OCI-LY3 (cell line): ENCODE measurements around the gene AOX1.
"Not testable (repeated sequence)": the region's sequence is repeated elsewhere in the genome, so short reads cannot be mapped to it uniquely, and the experiment has no call there.

ENCODE experiments used
- H2AFZ ChIP-seq: fragments of 200-600, 300-600 bp; shearing (Covaris generic); 2 replicates; pipeline ENCODE4 v1.6.0; 2014; ENCODE audit warnings: antibody characterized with exemption, low read depth, low read length
- H3K27ac ChIP-seq: fragments of 200-600, 300-600 bp; sonication (generic); 2 replicates; pipeline ENCODE4 v1.5.1; 2014; ENCODE audit warnings: mild to moderate bottlenecking, low read length, moderate library complexity, mixed read lengths
- H3K27me3 ChIP-seq: fragments of 200-600, 300-600 bp; sonication (generic); 2 replicates; pipeline ENCODE4 v1.6.1; 2014; ENCODE audit warnings: low read depth, low read length, mixed read lengths
- H3K36me3 ChIP-seq: fragments of 200-600, 300-600 bp; sonication (generic); replicated peaks from 2 replicates; pipeline ENCODE3; 2014; ENCODE audit warnings: low read depth, low read length, mixed read lengths
- H3K4me1 ChIP-seq: fragments of 300-600, 200-600 bp; sonication (generic); 2 replicates; pipeline ENCODE4 v1.6.1; 2014; ENCODE audit warnings: low read length, mixed read lengths
- H3K4me2 ChIP-seq: fragments of 200-600, 300-600 bp; sonication (generic); 2 replicates; pipeline ENCODE4 v1.6.1; 2014; ENCODE audit warnings: low read length, mixed read lengths
- H3K4me3 ChIP-seq: fragments of 300-600, 200-600 bp; sonication (generic); 2 replicates; pipeline ENCODE4 v1.5.1; 2014; ENCODE audit warnings: antibody characterized with exemption, mild to moderate bottlenecking, low read length, moderate library complexity
- H3K79me2 ChIP-seq: fragments of 300-600, 200-600 bp; shearing (Covaris generic); 2 replicates; pipeline ENCODE4 v1.6.1; 2014; ENCODE audit warnings: mild to moderate bottlenecking, low read length, mixed read lengths
- H3K9ac ChIP-seq: fragments of 300-600, 200-600 bp; shearing (Covaris generic); 2 replicates; pipeline ENCODE4 v1.6.0; 2014; ENCODE audit warnings: mild to moderate bottlenecking, low read length, moderate library complexity
- H3K9me3 ChIP-seq: fragments of 200-600, 300-600 bp; shearing (Covaris generic); 2 replicates; pipeline ENCODE4 v1.6.1; 2014; ENCODE audit warnings: low read length, mixed read lengths; ENCODE audit not compliant: insufficient read depth
- H4K20me1 ChIP-seq: fragments of 200-600, 300-600 bp; sonication (generic); 2 replicates; pipeline ENCODE4 v1.6.1; 2016; ENCODE audit warnings: low read length, mixed read lengths; ENCODE audit not compliant: insufficient read depth
- CTCF ChIP-seq: fragments of 200-600, 300-600 bp; sonication (generic); IDR thresholded peaks from 2 replicates; pipeline ENCODE4 v1.5.1; 2014; ENCODE audit warnings: antibody characterized with exemption, low read length, low read depth
- EZH2phosphoT487 ChIP-seq: fragments of 200-600 bp; shearing (Covaris generic); IDR thresholded peaks from 2 replicates; pipeline ENCODE4 v1.6.1; 2018; ENCODE audit warnings: antibody characterized with exemption, mixed run types, low read depth

AOX1 gene

GRCh38 chr2:200608341-200609027 lies 22.7 kb downstream of the AOX1 start:
- no peak for TF ChIP-seq EZH2phosphoT487
- TF ChIP-seq CTCF, result no peak
- H3K9ac ChIP-seq, result no peak overlapping the region
- no peaks in the 10 kb centered on the region for H3K9me3 ChIP-seq
- H3K4me2 ChIP-seq, result no peak overlapping the region
- H3K27ac ChIP-seq, result no peak overlapping the region
- no peak overlapping the region for H3K4me3 ChIP-seq
- no peaks in the 10 kb centered on the region for H3K79me2 ChIP-seq
- no peaks in the 10 kb centered on the region for H3K36me3 ChIP-seq
- no peaks in the 10 kb centered on the region for H4K20me1 ChIP-seq
- H3K4me1 ChIP-seq, result peaks cover 15% of the 10 kb centered on the region
- H2AFZ ChIP-seq, result no peak overlapping the region
- H3K27me3 ChIP-seq, result peaks cover 14% of the 10 kb centered on the region

GRCh38 chr2:200609028-200609614 lies 23.3 kb downstream of the AOX1 start:
- Histone ChIP-seq H3K27me3 (peaks cover 14% of the 10 kb centered on the region), H3K9me3 (no peaks in the 10 kb centered on the region), H3K9ac (no peak overlapping the region), H3K4me2 (no peak overlapping the region), H3K36me3 (no peaks in the 10 kb centered on the region), H3K27ac (no peak overlapping the region), H3K4me3 (no peak overlapping the region), H2AFZ (no peak overlapping the region), H4K20me1 (no peaks in the 10 kb centered on the region), H3K79me2 (no peaks in the 10 kb centered on the region), H3K4me1 (peaks cover 17% of the 10 kb centered on the region)
- TF ChIP-seq CTCF (no peak), EZH2phosphoT487 (no peak)

- H3K4me3 ChIP-seq, H4K20me1 ChIP-seq, H3K9ac ChIP-seq, H3K27ac ChIP-seq, H3K79me2 ChIP-seq, H3K36me3 ChIP-seq, H3K9me3 ChIP-seq, H2AFZ ChIP-seq: not testable (repeated sequence)
- Histone ChIP-seq H3K4me1 (peaks cover 24% of the 10 kb centered on the region), H3K4me2 (peak overlapping the region; percentile 40; the same call in 1 of the 2 replicates), H3K27me3 (peaks cover 14% of the 10 kb centered on the region)
Measured at GRCh38 chr2:200610217-200610616, 24.4 kb downstream of the AOX1 start.

GRCh38 chr2:200613692-200614091 lies 27.9 kb downstream of the AOX1 start:
- H3K4me1 ChIP-seq, result peaks cover 36% of the 10 kb centered on the region
- peaks cover 9% of the 10 kb centered on the region for H3K27me3 ChIP-seq
- no peak overlapping the region for H3K27ac ChIP-seq
- H3K9ac ChIP-seq, result no peak overlapping the region
- no peaks in the 10 kb centered on the region for H3K36me3 ChIP-seq
- H3K4me2 ChIP-seq, result no peak overlapping the region
- TF ChIP-seq CTCF (no peak), EZH2phosphoT487 (no peak)
- no peak overlapping the region for H2AFZ ChIP-seq
- no peak overlapping the region for H3K4me3 ChIP-seq
- H4K20me1 ChIP-seq, result no peaks in the 10 kb centered on the region
- no peaks in the 10 kb centered on the region for H3K79me2 ChIP-seq
- no peaks in the 10 kb centered on the region for H3K9me3 ChIP-seq
